Measurements from ENCODE around the gene MED26. TPM values are rescaled to one million over a fixed set of nuclear protein-coding genes. Genes with fewer than 3 reads are reported as not detected.
"Not testable (repeated sequence)": the region's sequence is repeated elsewhere in the genome, so short reads cannot be mapped to it uniquely, and the experiment has no call there.

MED26 gene
- total RNA-seq (4.9 and 6.6 TPM in 2 replicates), polyA plus RNA-seq (7.8 and 8.0 TPM in 2 replicates)

GRCh38 chr19:16628183-16628983 lies at the start of gene MED26:
Gene MED26 (minus strand): TSS chr19:16628204. CDS start chr19:16627943, 261 bp downstream.
- H3K4me1 ChIP-seq (ENCODE audit: insufficient read depth): peaks cover 18% of the 10 kb centered on the region
- H3K79me2 ChIP-seq: peaks cover 48% of the 10 kb centered on the region
- H3K27me3 ChIP-seq: no peaks in the 10 kb centered on the region
- H3K9me3 ChIP-seq (ENCODE audit: low read depth): no peaks in the 10 kb centered on the region
- H4K20me1 ChIP-seq (ENCODE audit: insufficient read depth, poor library complexity, severe bottlenecking): peaks cover 46% of the 10 kb centered on the region
- peak within 1 kb of the TSS; percentile 96 for H3K4me2 ChIP-seq
- no peaks in the 10 kb centered on the region for H3K9me2 ChIP-seq (replicated peaks; ENCODE audit: insufficient read depth)
- TF ChIP-seq, protein P1, sequence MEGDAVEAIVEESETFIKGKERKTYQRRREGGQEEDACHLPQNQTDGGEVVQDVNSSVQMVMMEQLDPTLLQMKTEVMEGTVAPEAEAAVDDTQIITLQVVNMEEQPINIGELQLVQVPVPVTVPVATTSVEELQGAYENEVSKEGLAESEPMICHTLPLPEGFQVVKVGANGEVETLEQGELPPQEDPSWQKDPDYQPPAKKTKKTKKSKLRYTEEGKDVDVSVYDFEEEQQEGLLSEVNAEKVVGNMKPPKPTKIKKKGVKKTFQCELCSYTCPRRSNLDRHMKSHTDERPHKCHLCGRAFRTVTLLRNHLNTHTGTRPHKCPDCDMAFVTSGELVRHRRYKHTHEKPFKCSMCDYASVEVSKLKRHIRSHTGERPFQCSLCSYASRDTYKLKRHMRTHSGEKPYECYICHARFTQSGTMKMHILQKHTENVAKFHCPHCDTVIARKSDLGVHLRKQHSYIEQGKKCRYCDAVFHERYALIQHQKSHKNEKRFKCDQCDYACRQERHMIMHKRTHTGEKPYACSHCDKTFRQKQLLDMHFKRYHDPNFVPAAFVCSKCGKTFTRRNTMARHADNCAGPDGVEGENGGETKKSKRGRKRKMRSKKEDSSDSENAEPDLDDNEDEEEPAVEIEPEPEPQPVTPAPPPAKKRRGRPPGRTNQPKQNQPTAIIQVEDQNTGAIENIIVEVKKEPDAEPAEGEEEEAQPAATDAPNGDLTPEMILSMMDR (IDR thresholded peaks at IDR 0.05; ENCODE audit: poor library complexity): no peak
- TF ChIP-seq EZH2phosphoT487 (IDR thresholded peaks at IDR 0.05; ENCODE audit: low read depth, severe bottlenecking, unreplicated experiment): no peak
- TF ChIP-seq EZH2 (IDR thresholded peaks at IDR 0.05; ENCODE audit: borderline replicate concordance): no peak
- H3K4me3 ChIP-seq: peak within 1 kb of the TSS; percentile 96
- H3K36me3 ChIP-seq (replicated peaks; ENCODE audit: insufficient read depth, low read depth): no peaks in the 10 kb centered on the region
- peak within 1 kb of the TSS; percentile 83 for H2AFZ ChIP-seq
- DNase-seq (ENCODE audit: low spot score): peak; percentile 98
- WGBS (ENCODE audit: low lambda C conversion rate, missing lambda C conversion rate): under 1% methylated on average over 54 of the region's 98 CpGs
- peak within 1 kb of the TSS; percentile 95 for H3K27ac ChIP-seq

DNA sequence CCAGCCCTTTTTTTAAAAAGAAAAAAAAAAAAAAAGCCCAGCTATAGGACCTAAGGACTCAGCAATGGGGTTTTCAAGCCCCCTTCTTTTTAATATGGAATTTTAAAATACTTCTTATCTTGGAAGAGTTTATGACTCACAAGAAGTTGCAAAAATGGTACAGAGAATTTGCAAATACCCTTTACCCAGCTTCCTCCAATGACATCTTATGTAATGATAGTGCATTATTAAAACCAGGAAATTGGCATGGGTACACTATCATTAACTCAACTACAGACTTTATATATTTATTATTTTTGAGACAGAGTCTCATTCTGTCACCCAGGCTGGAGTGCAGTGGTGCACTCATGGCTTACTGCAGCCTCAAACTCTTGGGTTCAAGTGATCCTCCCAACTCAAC lies 49.1 kb upstream of the MED26 start:
- no peaks in the 10 kb centered on the region for H3K4me1 ChIP-seq (ENCODE audit: insufficient read depth)
- no peaks in the 10 kb centered on the region for H3K36me3 ChIP-seq (replicated peaks; ENCODE audit: insufficient read depth, low read depth)
- no peak overlapping the region for H3K27ac ChIP-seq
- H3K27me3 ChIP-seq: no peaks in the 10 kb centered on the region
- no peaks in the 10 kb centered on the region for H3K9me2 ChIP-seq (replicated peaks; ENCODE audit: insufficient read depth)
- H3K9me3 ChIP-seq (ENCODE audit: low read depth): no peaks in the 10 kb centered on the region
- no peak for DNase-seq (ENCODE audit: low spot score)
- H4K20me1 ChIP-seq (ENCODE audit: insufficient read depth, poor library complexity, severe bottlenecking): no peaks in the 10 kb centered on the region
- no peaks in the 10 kb centered on the region for H3K79me2 ChIP-seq
- no peak overlapping the region for H3K4me3 ChIP-seq
- no peak overlapping the region for H3K4me2 ChIP-seq
- TF ChIP-seq, protein P1 (IDR thresholded peaks at IDR 0.05; ENCODE audit: poor library complexity): no peak
- no peak for TF ChIP-seq EZH2 (IDR thresholded peaks at IDR 0.05; ENCODE audit: borderline replicate concordance)
- TF ChIP-seq EZH2phosphoT487 (IDR thresholded peaks at IDR 0.05; ENCODE audit: low read depth, severe bottlenecking, unreplicated experiment): no peak
- no peak overlapping the region for H2AFZ ChIP-seq

DNA sequence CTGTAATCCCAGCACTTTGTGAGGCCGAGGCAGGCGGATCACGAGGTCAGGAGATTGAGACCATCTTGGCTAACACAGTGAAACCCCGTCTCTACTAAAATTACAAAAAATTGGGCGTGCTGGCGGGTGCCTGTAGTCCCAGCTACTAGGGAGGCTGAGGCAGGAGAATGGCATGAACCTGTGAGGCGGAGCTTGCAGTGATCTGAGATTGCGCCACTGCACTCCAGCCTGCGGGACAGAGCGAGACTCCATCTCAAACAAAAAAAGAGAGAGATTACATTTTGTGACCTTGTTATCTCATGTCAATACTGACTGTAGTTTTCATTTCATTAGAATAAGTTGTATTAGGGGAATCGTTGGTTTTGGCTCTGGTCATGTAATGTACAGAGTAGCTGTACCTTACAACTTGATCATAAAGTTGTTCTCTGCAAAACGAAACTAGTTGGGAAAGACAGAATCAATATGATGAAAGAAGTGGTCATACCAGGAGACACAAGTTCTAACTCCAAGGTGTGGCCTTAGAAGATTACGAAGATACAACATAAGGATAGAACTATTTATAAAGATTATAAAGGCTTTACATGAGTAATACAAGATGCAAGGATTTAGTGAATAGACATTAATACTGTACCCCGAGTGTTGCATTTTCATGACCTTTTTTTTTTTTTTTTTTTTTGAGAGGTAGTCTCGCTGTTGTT lies 48.2 kb upstream of the MED26 start:
- Histone ChIP-seq H3K27ac (no peak overlapping the region), H3K9me2 (replicated peaks; ENCODE audit: insufficient read depth) (no peaks in the 10 kb centered on the region), H3K4me1 (ENCODE audit: insufficient read depth) (no peaks in the 10 kb centered on the region), H3K36me3 (replicated peaks; ENCODE audit: insufficient read depth, low read depth) (no peaks in the 10 kb centered on the region), H3K4me2 (no peak overlapping the region), H4K20me1 (ENCODE audit: insufficient read depth, poor library complexity, severe bottlenecking) (no peaks in the 10 kb centered on the region), H3K9me3 (ENCODE audit: low read depth) (no peaks in the 10 kb centered on the region), H3K4me3 (no peak overlapping the region), H3K79me2 (no peaks in the 10 kb centered on the region), H3K27me3 (no peaks in the 10 kb centered on the region), H2AFZ (no peak overlapping the region)
- 88% methylated on average over 15 of the region's 15 CpGs for WGBS (ENCODE audit: low lambda C conversion rate, missing lambda C conversion rate)
- no peak for DNase-seq (ENCODE audit: low spot score)
- TF ChIP-seq EZH2phosphoT487 (IDR thresholded peaks at IDR 0.05; ENCODE audit: low read depth, severe bottlenecking, unreplicated experiment) (no peak), EZH2 (IDR thresholded peaks at IDR 0.05; ENCODE audit: borderline replicate concordance) (no peak)
- TF ChIP-seq, protein P1 (IDR thresholded peaks at IDR 0.05; ENCODE audit: poor library complexity): no peak

DNA sequence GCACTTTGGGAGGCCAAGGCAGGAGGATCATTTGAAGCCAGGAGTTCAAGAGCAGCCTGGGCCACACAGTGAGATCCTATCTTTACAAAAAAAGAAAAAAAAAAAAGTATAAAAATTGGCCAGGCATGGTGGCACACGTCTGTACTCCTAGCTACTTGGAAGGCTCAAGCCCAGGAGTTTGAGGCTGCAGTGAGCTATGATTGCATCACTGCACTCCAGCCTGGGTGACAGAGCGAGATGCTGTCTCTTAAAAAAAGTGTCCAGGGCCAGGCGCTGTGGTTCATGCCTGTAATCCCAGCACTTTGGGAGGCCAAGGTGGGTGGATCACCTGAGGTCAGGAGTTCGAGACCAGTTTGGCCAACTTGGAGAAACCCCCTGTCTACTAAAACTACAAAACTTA lies 45.8 kb upstream of the MED26 start:
- H3K9me3 ChIP-seq (ENCODE audit: low read depth); H3K27ac ChIP-seq; H3K9me2 ChIP-seq (replicated peaks; ENCODE audit: insufficient read depth); DNase-seq (ENCODE audit: low spot score); H2AFZ ChIP-seq; H3K27me3 ChIP-seq; H3K4me3 ChIP-seq; H3K4me1 ChIP-seq (ENCODE audit: insufficient read depth); H3K36me3 ChIP-seq (replicated peaks; ENCODE audit: insufficient read depth, low read depth); H4K20me1 ChIP-seq (ENCODE audit: insufficient read depth, poor library complexity, severe bottlenecking); H3K79me2 ChIP-seq; H3K4me2 ChIP-seq: not testable (repeated sequence)
- 90% methylated on average over 4 of the region's 4 CpGs for WGBS (ENCODE audit: low lambda C conversion rate, missing lambda C conversion rate)

All from hepatocyte (in vitro differentiated cells).